Dermis blood vessel endothelial cell (primary cell): ENCODE data around the gene EPHB2. TPM values are rescaled to one million over a fixed set of nuclear protein-coding genes. Genes with fewer than 3 reads are reported as not detected.

Experiments used
- DNase-seq: peaks from one replicate; pipeline ENCODE4 v3.0.0; 2010
- total RNA-seq: library from RNA; depleted of rRNA; stranded (reverse); fragments of >200 nt; gene quantifications from 2 replicates; pipeline ENCODE4 v1.2.3, GENCODE V29; 2014

The EPHB2 gene
- total RNA-seq, 1 donor from 2014 or later, result 35.1 TPM

DNA sequence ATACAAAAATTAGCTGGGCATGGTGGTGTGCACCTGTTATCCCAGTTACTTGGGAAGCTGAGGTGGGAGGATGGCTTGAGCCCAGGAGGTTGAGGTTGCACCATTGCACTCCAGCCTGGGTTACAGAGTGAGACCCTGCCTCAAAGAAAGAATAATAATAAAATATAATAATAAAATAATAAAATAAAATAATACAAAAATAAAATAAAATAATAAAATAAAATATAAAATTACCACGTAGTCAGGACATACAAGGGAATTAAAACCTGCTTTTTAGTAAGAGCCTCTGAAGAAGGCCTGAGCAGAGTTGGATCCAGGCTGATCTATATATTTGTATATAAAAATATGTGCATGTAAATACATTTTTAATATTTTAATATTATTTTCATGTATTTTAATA, 41.7 kb downstream of the EPHB2 start:
- DNase-seq, result no peak

DNA sequence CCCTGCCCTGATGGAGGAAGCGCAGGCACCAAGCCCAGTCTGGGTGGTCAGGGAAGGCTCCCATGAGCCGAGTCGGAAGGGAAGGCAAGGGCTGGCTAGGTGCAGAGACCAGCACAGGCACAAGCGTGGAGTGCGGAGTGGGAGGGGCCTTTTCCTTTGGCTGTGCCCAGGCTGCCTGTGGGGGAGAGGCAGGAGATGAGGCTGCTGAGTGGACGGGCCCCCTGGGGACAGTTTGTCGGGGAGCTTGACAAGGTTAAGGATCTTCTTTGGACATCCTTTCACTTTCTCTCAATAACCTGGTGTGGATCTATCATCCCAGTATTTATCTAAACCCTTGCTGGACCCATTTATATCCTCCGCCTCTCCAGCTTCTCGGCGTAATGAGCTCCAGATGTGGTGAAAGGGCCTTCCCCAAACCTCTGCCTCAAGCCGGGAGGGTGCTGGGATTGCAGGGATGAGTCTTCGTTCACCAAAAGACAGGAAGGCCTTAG, 42.9 kb downstream of the EPHB2 start:
- no peak for DNase-seq

DNA sequence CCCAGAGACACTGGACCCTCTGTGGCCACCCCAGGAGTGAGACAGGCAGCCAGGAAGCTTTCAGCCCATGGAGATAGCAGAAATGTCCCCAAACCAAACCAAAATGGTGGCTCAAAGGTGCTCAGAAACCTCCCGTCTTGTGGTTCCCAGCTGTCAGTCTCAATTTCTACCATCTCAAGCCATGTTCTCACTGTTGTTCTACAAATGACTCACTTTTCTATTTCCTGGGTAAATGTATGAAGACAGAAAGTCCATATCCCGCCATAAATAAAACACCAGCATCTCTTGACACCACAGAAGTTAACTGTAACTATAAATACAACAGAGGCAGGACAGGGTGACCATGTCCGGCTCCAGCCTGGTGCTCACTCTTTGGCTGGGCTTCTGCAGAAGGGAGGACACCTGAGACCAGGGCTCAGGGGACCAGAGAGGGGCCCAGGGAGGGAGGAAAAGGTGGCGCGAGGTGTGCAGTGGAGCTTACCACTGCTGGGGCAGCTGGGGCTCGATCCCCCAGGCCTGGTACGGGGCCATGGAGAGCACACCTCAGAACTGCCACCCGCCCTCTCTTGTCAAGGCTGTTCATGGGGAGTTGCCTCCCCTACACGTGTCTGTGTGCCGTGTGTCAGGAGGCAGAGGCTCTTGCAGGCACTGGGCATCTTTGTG, 43.6 kb downstream of the EPHB2 start:
- peak; percentile 56 for DNase-seq

DNA sequence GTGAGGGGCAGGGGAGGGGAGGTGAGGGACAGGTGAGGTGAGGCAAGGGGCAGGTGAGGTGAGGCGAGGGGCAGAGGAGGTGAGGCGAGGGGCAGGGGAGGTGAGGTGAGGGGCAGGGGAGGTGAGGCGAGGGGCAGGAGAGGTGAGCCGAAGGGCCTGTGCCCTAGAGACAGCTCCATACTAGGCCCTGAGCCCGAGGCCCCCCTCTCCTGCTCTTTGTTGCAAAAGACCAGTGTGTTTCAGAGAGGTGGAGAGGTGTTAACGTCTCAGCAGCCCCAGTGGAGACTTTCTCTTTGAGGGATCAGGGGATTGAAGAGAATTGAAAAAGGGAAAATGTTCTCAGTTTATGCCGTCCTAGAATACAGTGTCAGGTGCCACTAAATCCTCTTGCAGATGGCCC, 44.2 kb downstream of the EPHB2 start:
- DNase-seq, result no peak

DNA sequence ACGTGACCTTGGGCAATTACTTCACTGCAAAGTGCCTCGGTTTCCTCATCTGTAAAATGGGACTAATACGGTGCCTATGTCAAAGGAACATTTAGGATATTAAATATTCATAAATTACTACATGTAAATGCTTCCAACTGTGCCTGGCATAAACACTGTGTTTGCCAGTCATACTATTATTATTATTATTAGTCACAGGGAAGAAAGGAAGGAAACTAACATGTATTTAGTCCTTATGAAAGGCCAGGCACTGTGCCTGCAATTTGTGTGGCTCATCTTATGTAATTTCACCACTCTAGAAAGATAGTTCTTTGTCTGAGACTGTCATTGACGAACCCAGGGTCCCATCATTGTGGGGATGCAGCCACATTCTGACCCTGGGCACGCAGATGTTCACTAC, 45.0 kb downstream of the EPHB2 start:
- DNase-seq, result peak; percentile 63

DNA sequence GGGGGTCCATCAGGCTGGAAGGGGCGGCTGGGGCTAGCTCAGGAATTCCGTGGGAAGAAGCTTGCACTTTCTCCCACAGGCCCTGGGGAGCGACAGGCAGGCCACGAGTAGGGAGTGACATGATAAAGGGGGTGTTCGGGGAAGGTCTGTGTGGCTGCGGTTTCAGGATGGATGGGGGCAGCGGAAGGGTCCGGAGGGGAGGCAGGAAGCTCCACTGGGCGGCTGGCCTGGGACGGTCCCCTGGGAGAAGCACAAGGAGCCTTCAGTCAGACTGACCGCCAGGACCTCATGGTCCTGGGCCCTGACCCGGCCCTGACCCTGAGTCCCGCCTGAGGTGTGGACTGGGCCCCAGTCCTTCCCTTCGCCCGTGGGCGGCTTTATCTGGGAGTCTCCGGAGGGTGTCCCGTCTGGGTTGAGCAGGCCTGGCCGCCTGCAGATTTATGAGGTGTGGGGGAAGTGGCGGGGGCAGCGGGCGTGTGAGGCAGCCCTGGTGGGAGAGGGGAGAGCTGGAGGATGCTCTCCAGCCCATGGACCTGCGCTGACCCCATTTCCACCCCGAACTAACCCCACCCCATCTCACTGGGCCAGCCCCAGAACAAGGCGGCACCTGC, 45.6 kb downstream of the EPHB2 start:
- DNase-seq, result no peak

DNA sequence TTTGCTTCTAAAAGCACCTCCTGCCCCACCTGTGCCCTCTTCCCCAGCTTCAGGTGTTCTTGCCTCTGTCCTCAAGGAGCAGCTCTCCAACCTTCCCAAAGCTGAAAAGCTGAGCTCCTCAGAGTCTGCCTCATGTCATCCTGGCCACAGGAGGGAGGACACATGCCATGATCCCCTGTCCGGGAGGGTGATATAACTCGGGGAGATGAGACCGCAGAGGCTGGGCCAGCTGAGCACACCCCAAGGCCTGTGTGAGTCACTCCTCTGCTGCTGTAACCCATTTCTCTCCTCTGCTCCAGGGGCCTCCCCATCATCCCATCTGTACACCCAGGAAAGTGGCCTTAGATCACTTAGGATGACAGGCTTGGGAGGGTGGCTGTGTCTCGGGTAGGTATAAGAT, 49.8 kb downstream of the EPHB2 start:
- DNase-seq, result no peak

DNA sequence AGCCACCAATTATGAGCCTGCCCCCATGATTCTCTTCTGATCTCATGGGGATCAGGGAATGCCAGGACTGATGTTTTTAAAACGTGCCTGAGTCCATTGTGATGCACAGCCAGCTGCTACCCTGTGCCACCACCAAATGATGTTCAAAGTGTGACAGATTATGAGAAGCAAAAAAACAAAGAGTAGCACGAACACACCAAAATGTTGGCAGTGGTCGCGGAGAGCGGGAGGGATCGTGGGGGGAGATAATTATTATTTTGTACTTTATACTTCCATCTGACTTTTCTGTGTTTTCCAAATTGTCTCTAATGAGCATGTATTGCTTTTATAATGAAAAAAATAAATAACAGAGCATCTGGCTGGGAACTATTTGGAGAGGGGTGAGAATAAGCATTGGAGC, 50.5 kb downstream of the EPHB2 start:
- no peak for DNase-seq

DNA sequence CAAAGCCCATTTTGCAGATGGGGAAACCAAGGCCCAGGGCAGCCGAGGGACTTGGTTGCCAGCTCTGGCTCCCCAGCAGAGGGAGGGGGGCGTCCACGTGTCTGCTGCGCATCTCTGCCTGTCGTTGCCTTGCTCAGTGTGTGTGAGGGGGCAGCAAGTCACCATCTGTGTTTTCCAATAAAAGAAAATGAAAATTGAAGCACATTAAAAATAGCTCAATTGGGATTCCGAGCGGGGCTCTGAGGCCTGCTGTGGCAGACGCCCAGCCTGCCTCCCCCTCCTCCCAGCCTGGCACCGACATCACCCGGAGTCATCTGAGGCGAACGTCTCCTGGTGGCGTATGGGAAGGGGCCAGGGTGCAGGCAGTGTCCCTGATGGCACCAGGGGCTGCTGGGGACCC, 51.2 kb downstream of the EPHB2 start:
- no peak for DNase-seq

DNA sequence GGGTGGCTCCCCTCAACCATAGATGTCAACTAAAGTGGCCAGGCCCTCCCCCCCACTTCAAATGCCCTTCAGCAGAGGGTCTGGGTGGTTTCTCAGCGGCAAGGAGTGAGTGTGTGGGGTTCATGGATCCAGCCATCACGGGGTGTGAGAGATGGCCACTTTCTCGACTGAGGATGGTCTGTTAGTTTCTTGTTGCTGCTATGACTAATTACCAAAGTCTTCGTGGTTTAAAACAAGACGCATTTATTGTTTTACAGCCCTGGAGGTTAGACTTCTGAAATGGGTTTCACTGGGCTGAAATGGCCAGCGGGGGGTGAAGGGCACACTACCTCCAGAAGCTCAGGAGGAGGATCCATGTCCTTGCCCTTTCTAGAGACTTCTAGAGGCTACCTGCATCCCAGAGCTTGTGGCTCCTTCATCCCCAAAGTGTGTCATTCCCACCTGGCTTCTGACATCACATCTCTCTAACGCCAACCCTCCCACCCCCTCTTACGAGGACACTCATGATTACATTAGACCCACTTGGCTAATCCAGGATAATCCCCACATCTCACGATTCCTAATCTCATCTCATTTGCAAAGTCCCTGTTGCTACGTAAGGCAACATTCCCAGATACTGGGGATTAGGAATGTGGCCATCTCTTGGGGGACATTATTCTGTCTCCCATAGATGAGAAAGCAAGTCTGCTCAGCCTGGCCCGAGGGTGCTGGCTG, 53.0 kb downstream of the EPHB2 start:
- DNase-seq, result no peak

DNA sequence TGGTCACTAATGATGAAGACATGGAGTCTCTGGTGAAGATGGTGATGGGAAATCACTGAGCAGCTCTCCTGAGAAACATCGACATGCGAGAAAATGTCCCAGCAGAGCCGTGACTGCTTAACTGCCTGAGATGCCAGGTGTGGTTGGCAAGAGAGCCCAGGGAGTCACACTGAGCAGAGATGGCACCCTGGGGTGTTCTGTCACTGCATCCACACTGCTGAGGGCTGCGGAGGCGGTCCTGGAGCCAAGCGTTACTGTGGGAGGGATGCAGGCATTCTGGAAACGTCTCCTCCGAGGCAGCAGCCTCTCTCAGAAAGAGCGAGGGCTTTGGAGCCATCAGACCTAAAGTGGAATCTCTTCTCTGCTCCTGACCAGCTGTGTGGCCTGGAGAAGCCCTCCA, 57.2 kb downstream of the EPHB2 start:
- DNase-seq, result no peak

DNA sequence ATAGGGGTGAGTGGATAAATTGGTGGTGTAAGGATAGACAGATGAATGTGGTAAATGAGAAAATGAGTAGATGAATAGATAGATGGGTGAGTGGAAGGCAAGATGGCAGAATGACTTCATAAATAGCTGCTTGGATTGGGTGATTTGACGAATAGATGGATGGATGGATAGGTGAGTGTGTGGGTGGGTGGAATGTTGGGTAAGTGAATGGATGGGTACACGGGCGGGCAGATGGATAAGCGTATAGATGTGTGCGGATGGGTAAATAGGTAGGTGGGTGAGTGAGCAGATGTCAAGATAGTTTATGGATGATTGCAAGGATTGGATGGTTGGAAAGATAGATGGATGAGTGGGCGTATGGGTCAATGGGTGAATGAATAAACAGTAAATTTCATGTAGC, 59.3 kb downstream of the EPHB2 start:
- DNase-seq, result no peak

DNA sequence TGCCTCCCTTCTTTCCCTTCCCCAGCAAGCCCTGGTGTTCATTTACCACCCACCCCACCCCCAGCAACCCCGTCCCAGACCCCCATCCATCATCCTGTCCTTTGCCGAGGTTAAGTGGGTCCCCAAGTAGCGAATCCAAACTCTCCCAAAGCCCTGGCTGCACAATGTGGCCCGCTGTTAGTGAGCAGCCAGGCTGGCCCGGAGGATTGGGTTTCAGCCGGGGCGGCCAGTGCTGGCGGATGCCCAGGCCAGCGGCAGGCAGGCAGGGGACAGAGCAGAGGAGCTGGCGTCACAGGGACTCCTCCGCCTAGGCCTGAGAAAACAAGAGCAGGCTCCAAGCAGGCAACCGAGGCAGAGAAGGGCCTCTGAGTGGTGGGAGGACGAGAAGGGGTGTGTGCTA, 61.4 kb downstream of the EPHB2 start:
- DNase-seq, result no peak

DNA sequence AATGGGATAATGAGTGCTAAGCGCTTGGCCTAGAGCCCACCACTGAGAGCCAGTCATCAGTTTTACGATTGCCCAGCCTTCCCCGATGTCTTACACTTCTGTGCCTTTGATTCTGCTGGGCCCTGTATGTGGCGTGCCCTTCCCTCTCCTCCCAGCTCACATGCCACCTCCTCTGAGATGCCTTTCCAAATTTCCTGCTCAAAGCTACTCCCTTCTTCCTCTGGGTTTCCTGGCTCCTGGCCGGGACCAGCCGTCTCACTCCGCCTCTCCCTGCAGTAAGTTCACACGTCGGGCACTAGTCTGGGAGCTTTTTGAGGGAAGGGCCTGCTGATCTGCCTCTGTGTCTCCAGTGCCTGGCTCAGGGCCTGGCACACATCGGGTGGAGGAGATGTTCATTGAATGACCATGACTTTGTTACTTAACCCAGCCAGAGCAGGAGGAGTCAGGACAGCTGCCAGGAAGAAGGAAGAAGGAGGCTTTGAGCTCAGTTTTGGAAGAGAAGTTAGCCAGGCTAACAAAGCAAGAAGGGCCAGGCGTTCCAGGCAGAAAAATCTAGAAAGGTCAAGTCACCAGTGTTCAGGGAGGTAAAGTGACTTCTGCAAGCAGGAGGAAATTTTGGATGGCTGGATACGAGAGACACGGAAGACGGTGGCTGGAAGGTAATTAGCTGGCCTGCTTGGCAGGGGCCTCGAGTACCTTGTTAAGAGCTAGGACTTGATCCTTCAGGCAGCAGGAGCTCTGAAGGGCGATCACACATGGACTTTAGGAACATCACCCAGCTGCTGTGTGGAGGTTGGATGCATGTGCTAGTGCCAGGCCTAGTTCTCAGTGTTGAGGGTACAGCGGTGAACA, 63.6 kb downstream of the EPHB2 start:
- DNase-seq, result no peak

DNA sequence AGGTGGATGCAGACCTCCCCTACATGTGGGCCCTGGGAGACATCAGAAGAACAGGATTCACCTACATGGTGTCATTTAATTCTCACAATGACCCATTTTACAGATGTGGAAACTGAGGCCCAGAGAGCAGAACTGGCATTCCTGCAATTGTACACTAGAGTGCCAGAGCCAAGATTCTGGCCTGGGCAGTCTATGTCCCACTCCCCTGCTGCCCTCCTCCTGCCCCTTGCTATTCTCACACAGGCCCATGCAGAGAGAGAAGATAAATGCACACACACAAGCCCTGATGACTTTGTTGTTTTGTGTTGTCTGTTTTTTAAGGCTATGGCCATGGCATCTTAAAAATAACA, 64.2 kb downstream of the EPHB2 start:
- DNase-seq, result no peak

DNA sequence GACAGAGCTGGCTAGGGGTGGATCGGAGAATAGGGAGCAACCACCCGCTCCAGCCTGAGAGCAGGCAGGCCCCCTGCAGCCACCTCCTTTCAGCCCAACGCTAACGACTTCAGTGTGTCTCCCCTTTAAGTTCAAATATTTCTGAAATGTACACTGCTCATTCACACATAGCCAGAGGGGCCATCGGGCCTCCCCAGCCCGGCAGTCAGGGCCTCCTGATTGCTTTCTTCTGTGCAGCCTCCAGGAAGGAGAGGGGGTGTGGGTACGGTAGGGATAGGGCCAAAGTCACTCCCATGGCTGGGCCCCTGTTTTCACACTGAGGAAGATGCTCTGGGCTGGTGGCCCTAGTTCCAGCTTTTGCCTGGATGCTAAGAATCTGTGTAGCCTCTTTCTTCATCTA, 64.8 kb downstream of the EPHB2 start:
- DNase-seq, result no peak

DNA sequence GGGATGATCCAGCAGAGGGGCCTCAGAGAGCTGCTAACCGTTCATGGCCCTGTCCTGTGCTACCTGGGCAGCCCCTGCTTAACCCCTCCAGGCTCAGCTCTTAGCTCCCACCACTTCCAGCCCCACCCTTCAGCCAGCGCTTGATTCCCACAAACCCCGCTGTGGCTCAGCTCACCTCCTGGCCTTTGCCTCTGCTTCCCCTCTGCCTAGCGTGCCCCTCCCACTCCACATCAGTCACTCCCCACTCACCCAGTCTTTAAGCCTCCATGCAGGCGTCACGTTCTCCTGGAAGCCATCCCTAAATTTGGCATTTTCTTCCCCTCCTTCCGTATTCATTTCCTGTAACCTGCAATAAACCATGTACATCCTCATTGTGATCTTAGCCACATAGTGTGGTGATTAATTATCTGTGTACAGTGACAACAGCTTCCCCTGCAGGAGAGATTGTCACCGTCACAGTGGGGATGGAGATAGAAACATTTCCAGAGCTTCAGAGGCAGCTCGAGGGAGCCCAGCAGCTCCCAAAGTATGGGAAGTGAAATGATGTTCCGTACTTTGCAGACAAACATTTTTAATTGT, 65.5 kb downstream of the EPHB2 start:
- peak; percentile 20 for DNase-seq

DNA sequence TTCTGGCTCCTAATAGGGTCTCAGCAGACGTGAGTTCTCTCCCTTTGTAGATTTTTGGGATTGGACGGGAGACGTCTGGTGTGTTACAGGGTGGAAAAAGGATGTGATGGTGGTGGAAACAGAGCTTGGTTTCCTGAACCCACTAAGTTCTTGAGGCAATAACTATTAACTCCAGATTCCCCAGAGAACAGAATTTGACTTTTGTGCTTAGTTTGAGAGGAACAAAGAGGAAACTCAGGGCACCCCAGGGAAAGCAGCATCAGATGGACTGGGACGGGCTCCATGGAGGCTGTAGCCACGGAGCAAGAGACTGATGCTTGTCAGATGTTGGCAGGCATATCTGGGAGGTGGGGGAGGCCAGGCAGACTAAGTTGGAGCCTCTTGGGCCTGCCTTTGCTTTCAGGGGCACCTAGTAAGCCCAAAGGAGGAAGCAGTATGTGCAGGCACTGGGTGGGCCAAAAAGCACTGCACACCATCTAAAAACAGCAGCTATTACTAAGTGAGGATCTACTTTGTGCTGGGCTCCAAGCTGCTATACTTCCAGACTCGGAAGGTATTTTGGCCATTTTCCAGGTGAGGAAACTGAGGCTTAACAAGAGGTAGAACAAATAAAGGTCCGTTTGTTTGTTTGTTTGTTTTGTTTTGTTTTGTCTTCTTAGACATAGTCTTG, 66.9 kb downstream of the EPHB2 start:
- DNase-seq, result no peak

DNA sequence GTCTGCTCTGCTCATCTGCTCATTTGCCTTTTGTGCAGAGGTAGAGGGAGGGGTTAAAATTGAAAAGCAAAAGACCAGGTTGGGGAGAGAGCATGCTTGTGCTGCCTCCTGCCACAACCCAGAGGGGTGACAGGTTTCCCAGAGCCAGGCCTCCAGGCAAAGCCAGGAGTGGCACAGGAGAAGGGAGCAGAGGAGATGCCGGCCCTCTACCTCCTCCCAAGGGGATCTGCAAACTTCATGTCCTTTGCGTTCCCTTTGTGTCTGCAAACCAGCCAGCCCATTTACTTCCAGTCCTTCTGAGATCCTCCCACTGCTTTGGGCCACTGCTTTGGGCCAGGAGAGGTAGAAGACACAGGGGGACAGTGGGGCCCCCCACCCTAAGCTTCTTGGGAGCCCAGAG, 67.8 kb downstream of the EPHB2 start:
- no peak for DNase-seq

DNA sequence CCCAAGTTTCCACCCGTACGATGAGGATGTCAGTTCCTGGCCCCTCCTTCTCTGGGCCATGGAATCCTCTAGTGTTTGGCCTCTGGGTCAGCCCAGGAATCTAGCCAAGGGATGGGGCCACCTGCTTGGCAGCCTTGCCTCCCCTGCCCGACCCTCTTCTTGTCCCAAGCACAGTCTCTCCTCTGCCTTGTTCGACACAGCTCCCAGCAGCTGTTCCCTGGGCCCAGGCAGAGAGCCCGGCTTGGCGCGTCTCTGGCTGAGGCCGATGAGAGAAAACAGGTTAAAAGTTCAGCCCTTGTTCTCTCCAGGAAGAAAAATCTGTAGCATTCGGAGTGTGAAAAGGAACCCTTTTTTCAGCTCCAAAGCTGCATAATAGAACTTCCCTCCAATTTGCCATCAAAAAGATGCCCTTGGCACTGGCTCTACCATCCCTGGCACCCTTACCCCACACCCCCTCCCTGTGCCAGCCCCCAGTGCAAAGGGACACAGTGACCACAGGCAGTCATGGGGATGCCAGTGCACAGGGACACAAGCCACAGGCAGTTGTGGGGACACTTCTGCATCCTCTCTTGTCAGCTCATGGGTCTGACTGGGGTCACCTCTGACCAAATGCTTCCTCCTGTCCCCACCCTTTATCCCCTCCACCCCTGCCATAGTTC, 68.4 kb downstream of the EPHB2 start:
- no peak for DNase-seq

DNA sequence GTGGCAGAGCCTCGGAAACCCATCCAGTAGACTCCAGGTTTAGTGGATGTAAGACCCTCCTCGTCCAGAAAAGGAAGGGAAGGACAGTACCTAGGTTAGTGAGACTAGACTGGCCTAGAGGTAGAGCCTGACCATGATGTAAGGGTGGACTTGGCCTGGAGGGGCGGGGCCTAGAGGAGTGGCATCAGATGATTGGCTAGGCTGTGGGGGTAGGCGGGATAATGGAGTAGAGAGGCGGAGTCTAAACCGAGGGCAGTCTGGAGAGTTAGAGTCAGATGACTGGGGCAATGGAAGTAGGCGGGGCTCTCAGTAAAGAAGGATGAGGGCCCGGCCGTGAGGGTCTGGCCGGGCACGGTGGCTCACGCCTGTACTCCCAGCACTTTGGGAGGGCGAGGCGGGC, 70.1 kb downstream of the EPHB2 start:
- DNase-seq, result peak; percentile 52

DNA sequence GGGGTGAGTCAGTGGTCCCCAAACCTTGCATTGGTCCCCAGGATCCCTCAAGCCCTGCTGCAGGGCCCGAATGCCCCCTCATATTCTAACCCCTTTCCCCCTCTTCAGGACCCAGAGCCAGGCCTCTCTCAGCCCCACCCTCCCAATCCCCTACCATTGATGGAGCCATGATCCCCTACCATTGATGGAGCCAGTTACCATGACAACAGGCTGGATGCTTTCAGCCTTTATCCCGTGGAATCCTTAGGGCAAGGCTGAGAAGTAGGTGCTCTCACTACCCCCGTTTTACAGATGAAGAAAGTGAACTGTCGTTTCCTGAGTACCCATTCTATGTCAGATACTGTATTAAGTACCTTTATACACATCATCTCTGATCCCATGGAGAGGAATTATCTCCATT, 70.8 kb downstream of the EPHB2 start:
- DNase-seq, result no peak
